NCI-H2227 (cell line): Measurements from ENCODE around the gene ZDHHC22.

Experiments
- DNase-seq: peaks from one replicate; lab custom pipeline; 2025; ENCODE audit not compliant: unreplicated experiment; lab: John Stamatoyannopoulos, UW

Gene ZDHHC22

GRCh38 chr14:77106666-77107065 lies 34.9 kb downstream of the ZDHHC22 start:
- DNase-seq: no peak

GRCh38 chr14:77105145-77105939 lies 36.2 kb downstream of the ZDHHC22 start:
- DNase-seq: no peak

- no peak for DNase-seq
Measured at GRCh38 chr14:77104393-77104792, 37.2 kb downstream of the ZDHHC22 start.

GRCh38 chr14:77103951-77104350 lies 37.6 kb downstream of the ZDHHC22 start:
- DNase-seq: no peak

- DNase-seq: no peak
Measured at GRCh38 chr14:77103475-77103874, 38.1 kb downstream of the ZDHHC22 start.

GRCh38 chr14:77102154-77102553 lies 39.4 kb downstream of the ZDHHC22 start:
- DNase-seq: no peak

- DNase-seq: no peak
Measured at GRCh38 chr14:77100961-77101360, 40.6 kb downstream of the ZDHHC22 start.

GRCh38 chr14:77099425-77100167 lies 42.0 kb downstream of the ZDHHC22 start:
- DNase-seq: peak; percentile 26

- peak; percentile 46 for DNase-seq
Measured at GRCh38 chr14:77098529-77099353, 42.9 kb downstream of the ZDHHC22 start.

GRCh38 chr14:77097700-77098528 lies 43.7 kb downstream of the ZDHHC22 start, which contains the start of gene CIPC:
Gene CIPC (plus strand): TSS chr14:77098258. CDS start chr14:77105709, 7,451 bp downstream.
- peak; percentile 99 for DNase-seq

GRCh38 chr14:77097006-77097699 lies 44.4 kb downstream of the ZDHHC22 start:
- DNase-seq: no peak

GRCh38 chr14:77094672-77095284 lies 46.8 kb downstream of the ZDHHC22 start:
- DNase-seq: peak; percentile 90

GRCh38 chr14:77092676-77093075 lies 48.9 kb downstream of the ZDHHC22 start:
- DNase-seq: no peak

- no peak for DNase-seq
Measured at GRCh38 chr14:77091518-77091917, 50.1 kb downstream of the ZDHHC22 start.

GRCh38 chr14:77088645-77089044 lies 52.9 kb downstream of the ZDHHC22 start:
- DNase-seq: no peak

GRCh38 chr14:77088219-77088618 lies 53.4 kb downstream of the ZDHHC22 start:
- no peak for DNase-seq

GRCh38 chr14:77087631-77088030 lies 54.0 kb downstream of the ZDHHC22 start:
- no peak for DNase-seq

GRCh38 chr14:77086951-77087350 lies 54.6 kb downstream of the ZDHHC22 start:
- DNase-seq: no peak

- DNase-seq: peak; percentile 32
Measured at GRCh38 chr14:77086017-77086727, 55.4 kb downstream of the ZDHHC22 start.
